HepG2 (cell line): ENCODE data around the gene REPIN1. TPM values are rescaled to one million over a fixed set of nuclear protein-coding genes. Genes with fewer than 3 reads are reported as not detected.

Experiments
- ASH2L ChIP-seq: fragments of 300-600, 200-600 bp; sonication (generic); IDR thresholded peaks from 2 replicates; pipeline ENCODE4 v1.7.0; 2017; ENCODE audit warnings: low read depth, mild to moderate bottlenecking, moderate library complexity, mixed read lengths, low read length; ENCODE audit not compliant: insufficient read length
- KAT8 ChIP-seq: IDR thresholded peaks from 2 replicates; pipeline ENCODE4 v1.6.1; 2016; ENCODE audit warnings: missing genetic modification reagents, missing compliant biosample characterization
- NKX3-1 ChIP-seq: sonication (generic); formaldehyde crosslinking; IDR thresholded peaks from 2 replicates; pipeline ENCODE4 v1.5.0; 2020; ENCODE audit warnings: missing genetic modification reagents
- PAX8 ChIP-seq: sonication (generic); formaldehyde crosslinking; IDR thresholded peaks from 2 replicates; pipeline ENCODE4 v1.8.0; 2022; ENCODE audit warnings: mild to moderate bottlenecking, missing genetic modification reagents, borderline replicate concordance
- REXO4 ChIP-seq: sonication (generic); formaldehyde crosslinking; IDR thresholded peaks from 2 replicates; pipeline ENCODE4 v1.8.0; 2022; ENCODE audit warnings: missing genetic modification reagents, mild to moderate bottlenecking, borderline replicate concordance
- SNAPC2 ChIP-seq: sonication (generic); formaldehyde crosslinking; IDR thresholded peaks from 2 replicates; pipeline ENCODE4 v1.8.1; 2022; ENCODE audit warnings: mild to moderate bottlenecking, missing genetic modification reagents
- SP5 ChIP-seq: IDR thresholded peaks from 2 replicates; pipeline ENCODE4 v1.6.1; 2016; ENCODE audit warnings: low read depth, borderline replicate concordance
- TCF7 ChIP-seq: sonication (generic); IDR thresholded peaks from 2 replicates; pipeline ENCODE4 v1.6.1; 2016; ENCODE audit warnings: antibody characterized with exemption, low read depth
- WIZ ChIP-seq: sonication (generic); formaldehyde crosslinking; IDR thresholded peaks from 2 replicates; pipeline ENCODE4 v1.5.1; 2020; ENCODE audit warnings: mild to moderate bottlenecking, missing genetic modification reagents
- XRCC5 ChIP-seq: fragments of 200-400 bp; formaldehyde crosslinking; optimal IDR thresholded peaks from 2 replicates; pipeline ENCODE3; 2017; ENCODE audit warnings: mild to moderate bottlenecking, low read length
- ZBTB3 ChIP-seq: sonication (generic); formaldehyde crosslinking; IDR thresholded peaks from 2 replicates; pipeline ENCODE4 v1.4.0; 2020; ENCODE audit warnings: low read depth, mild to moderate bottlenecking, moderate library complexity, missing genetic modification reagents, borderline replicate concordance
- ZNF101 ChIP-seq: sonication (generic); formaldehyde crosslinking; IDR thresholded peaks from 2 replicates; pipeline ENCODE4 v1.4.0; 2020; ENCODE audit warnings: mild to moderate bottlenecking, low read depth, missing genetic modification reagents, borderline replicate concordance
- ZNF615 ChIP-seq: sonication (generic); formaldehyde crosslinking; IDR thresholded peaks from 2 replicates; pipeline ENCODE4 v1.5.0; 2020; ENCODE audit warnings: mild to moderate bottlenecking, missing genetic modification reagents, borderline replicate concordance
- ZNF619 ChIP-seq: sonication (generic); formaldehyde crosslinking; IDR thresholded peaks from 2 replicates; pipeline ENCODE4 v1.4.0; 2020; ENCODE audit warnings: mild to moderate bottlenecking, missing genetic modification reagents
- ZNF83 ChIP-seq: sonication (generic); formaldehyde crosslinking; IDR thresholded peaks from 2 replicates; pipeline ENCODE4 v1.4.0; 2020; ENCODE audit warnings: missing genetic modification reagents, mild to moderate bottlenecking, borderline replicate concordance
- polyA plus RNA-seq, 8 experiments: library from polyadenylated mRNA; depleted of rRNA in 3 of 8; stranded (reverse) in 7 of 8; unstranded in 1 of 8; fragments of >200 nt; fragmentation: Illumina TruSeq in 4 of 8; extraction: Trizol in 4 of 8; gene quantifications; 2 replicates each; pipeline versions ENCODE4 v1.2.1 to v1.2.3, GENCODE V29; 2011 to 2016; ENCODE audit warnings: low read depth in 4 of 8, missing spikeins in 1 of 8, mixed read lengths in 1 of 8; ENCODE audit not compliant: insufficient read depth in 1 of 8
- total RNA-seq, 5 experiments: library from RNA; depleted of rRNA; stranded (reverse); fragments of >200 nt; fragmentation: Illumina TruSeq; extraction: Trizol; gene quantifications; 2 replicates each; pipeline ENCODE4 v1.2.3, GENCODE V29; 2016; ENCODE audit warnings: low read depth in 1 of 5
- TF ChIP-seq, protein P1 (sequence below): sonication (generic); formaldehyde crosslinking; IDR thresholded peaks from 2 replicates; pipeline ENCODE4 v1.8.0; 2022; ENCODE audit warnings: mild to moderate bottlenecking, missing genetic modification reagents, borderline replicate concordance
- TF ChIP-seq, protein P2 (sequence below): sonication (generic); formaldehyde crosslinking; IDR thresholded peaks from 2 replicates; pipeline ENCODE4 v1.4.0; 2020; ENCODE audit warnings: missing genetic modification reagents
- TF ChIP-seq, protein P3 (sequence below): IDR thresholded peaks from 2 replicates; pipeline ENCODE4 v1.6.1; 2016
- TF ChIP-seq, protein P4 (sequence below): sonication (generic); formaldehyde crosslinking; IDR thresholded peaks from 2 replicates; pipeline ENCODE4 v1.8.0; 2022; ENCODE audit warnings: mild to moderate bottlenecking, missing genetic modification reagents, moderate library complexity
- TF ChIP-seq, protein P5 (sequence below): sonication (generic); formaldehyde crosslinking; IDR thresholded peaks from 2 replicates; pipeline ENCODE4 v1.4.0; 2020; ENCODE audit warnings: missing genetic modification reagents
- TF ChIP-seq, protein P6 (sequence below): sonication (generic); formaldehyde crosslinking; conservative IDR thresholded peaks from 2 replicates; pipeline ENCODE4 v1.8.0; 2022; ENCODE audit warnings: mild to moderate bottlenecking, moderate library complexity, missing genetic modification reagents
- TF ChIP-seq, protein P7 (sequence below): sonication (generic); formaldehyde crosslinking; IDR thresholded peaks from 2 replicates; pipeline ENCODE4 v1.5.0; 2020; ENCODE audit warnings: missing genetic modification reagents, mild to moderate bottlenecking, borderline replicate concordance

REPIN1 gene
- total and polyA plus RNA-seq, 2 of the 13 experiments (the other 11 are each of a cell fraction or from before 2014, with no cell fraction given): 69.9 to 108 TPM

DNA sequence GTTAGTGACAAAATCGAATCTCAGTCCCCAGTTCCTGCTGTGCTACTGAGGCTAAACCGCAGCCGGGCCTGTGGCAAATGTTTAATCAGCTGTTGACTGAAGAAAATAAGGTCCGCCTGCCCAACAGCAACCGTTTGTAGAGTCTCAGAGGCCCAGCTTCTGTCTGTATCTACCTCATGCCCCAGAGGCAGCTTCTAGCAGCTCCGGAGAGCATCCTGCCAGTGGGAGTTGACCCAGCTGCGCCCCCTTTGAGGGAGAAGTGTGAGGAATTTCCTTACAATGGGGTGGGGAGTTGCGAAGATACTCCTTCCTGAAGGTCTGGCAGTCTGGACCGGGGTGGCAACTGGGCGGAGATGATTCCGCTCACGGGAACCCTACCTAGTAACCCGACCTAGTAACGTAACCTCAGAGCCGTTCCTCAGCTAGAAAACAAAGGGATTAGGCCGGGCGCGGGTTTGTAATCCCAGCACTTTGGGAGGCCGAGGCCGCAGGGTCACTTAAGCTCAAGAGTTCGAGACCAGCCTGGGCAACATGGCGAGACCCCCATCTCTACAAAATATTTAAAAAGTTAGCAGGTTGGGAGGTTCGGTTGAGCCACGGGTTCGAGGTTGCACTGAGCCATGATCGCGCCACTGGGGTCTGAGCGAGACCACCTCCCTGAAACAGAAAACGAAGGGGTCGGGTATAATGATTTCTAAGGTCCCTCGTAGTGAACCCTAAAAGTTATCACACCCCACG, 9.7 kb downstream of the REPIN1 start (continued):
- TF ChIP-seq, protein P1, sequence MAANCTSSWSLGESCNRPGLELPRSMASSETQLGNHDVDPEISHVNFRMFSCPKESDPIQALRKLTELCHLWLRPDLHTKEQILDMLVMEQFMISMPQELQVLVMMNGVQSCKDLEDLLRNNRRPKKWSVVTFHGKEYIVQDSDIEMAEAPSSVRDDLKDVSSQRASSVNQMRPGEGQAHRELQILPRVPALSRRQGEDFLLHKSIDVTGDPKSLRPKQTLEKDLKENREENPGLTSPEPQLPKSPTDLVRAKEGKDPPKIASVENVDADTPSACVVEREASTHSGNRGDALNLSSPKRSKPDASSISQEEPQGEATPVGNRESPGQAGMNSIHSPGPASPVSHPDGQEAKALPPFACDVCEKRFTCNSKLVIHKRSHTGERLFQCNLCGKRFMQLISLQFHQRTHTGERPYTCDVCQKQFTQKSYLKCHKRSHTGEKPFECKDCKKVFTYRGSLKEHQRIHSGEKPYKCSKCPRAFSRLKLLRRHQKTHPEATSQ (CRISPR knock-in tag): no peak
- TF ChIP-seq ZNF101: no peak
- TF ChIP-seq, protein P2, sequence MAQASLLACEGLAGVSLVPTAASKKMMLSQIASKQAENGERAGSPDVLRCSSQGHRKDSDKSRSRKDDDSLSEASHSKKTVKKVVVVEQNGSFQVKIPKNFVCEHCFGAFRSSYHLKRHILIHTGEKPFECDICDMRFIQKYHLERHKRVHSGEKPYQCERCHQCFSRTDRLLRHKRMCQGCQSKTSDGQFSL: no peak
- peak; percentile 33 for TF ChIP-seq ASH2L
- TF ChIP-seq, protein P3, sequence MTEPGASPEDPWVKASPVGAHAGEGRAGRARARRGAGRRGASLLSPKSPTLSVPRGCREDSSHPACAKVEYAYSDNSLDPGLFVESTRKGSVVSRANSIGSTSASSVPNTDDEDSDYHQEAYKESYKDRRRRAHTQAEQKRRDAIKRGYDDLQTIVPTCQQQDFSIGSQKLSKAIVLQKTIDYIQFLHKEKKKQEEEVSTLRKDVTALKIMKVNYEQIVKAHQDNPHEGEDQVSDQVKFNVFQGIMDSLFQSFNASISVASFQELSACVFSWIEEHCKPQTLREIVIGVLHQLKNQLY: no peak
- TF ChIP-seq, protein P4, sequence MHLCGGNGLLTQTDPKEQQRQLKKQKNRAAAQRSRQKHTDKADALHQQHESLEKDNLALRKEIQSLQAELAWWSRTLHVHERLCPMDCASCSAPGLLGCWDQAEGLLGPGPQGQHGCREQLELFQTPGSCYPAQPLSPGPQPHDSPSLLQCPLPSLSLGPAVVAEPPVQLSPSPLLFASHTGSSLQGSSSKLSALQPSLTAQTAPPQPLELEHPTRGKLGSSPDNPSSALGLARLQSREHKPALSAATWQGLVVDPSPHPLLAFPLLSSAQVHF: no peak
- TF ChIP-seq TCF7: no peak
- no peak for TF ChIP-seq REXO4
- TF ChIP-seq ZNF615: no peak
- TF ChIP-seq SP5: 0 out of 2 replicates have a peak, but pooled peaks have one; percentile 52
- TF ChIP-seq, protein P5, sequence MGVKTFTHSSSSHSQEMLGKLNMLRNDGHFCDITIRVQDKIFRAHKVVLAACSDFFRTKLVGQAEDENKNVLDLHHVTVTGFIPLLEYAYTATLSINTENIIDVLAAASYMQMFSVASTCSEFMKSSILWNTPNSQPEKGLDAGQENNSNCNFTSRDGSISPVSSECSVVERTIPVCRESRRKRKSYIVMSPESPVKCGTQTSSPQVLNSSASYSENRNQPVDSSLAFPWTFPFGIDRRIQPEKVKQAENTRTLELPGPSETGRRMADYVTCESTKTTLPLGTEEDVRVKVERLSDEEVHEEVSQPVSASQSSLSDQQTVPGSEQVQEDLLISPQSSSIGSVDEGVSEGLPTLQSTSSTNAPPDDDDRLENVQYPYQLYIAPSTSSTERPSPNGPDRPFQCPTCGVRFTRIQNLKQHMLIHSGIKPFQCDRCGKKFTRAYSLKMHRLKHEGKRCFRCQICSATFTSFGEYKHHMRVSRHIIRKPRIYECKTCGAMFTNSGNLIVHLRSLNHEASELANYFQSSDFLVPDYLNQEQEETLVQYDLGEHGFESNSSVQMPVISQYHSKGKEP (CRISPR knock-in tag): no peak
- no peak for TF ChIP-seq SNAPC2 (CRISPR knock-in tag)
- no peak for TF ChIP-seq KAT8
- no peak; the same call in 1 of the 2 replicates for TF ChIP-seq ZBTB3 (CRISPR knock-in tag)
- peak; percentile 37 for TF ChIP-seq XRCC5
- TF ChIP-seq, protein P6, sequence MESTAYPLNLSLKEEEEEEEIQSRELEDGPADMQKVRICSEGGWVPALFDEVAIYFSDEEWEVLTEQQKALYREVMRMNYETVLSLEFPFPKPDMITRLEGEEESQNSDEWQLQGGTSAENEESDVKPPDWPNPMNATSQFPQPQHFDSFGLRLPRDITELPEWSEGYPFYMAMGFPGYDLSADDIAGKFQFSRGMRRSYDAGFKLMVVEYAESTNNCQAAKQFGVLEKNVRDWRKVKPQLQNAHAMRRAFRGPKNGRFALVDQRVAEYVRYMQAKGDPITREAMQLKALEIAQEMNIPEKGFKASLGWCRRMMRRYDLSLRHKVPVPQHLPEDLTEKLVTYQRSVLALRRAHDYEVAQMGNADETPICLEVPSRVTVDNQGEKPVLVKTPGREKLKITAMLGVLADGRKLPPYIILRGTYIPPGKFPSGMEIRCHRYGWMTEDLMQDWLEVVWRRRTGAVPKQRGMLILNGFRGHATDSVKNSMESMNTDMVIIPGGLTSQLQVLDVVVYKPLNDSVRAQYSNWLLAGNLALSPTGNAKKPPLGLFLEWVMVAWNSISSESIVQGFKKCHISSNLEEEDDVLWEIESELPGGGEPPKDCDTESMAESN (CRISPR knock-in tag): no peak; the same call in 1 of the 2 replicates
- no peak for TF ChIP-seq ZNF619
- no peak for TF ChIP-seq ZNF83 (CRISPR knock-in tag)
- TF ChIP-seq, protein P7, sequence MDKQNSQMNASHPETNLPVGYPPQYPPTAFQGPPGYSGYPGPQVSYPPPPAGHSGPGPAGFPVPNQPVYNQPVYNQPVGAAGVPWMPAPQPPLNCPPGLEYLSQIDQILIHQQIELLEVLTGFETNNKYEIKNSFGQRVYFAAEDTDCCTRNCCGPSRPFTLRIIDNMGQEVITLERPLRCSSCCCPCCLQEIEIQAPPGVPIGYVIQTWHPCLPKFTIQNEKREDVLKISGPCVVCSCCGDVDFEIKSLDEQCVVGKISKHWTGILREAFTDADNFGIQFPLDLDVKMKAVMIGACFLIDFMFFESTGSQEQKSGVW (CRISPR knock-in tag): no peak
- TF ChIP-seq PAX8: no peak
- no peak for TF ChIP-seq NKX3-1 (CRISPR knock-in tag)
- no peak for TF ChIP-seq WIZ (CRISPR knock-in tag)
